KMS-11 (cell line): ENCODE measurements around the gene SLC30A3.

Source experiments
- H2AFZ ChIP-seq: fragments of 200-600 bp; sonication (generic); 2 replicates; pipeline ENCODE4 v1.6.1; 2016; ENCODE audit warnings: antibody characterized with exemption, mixed run types, low read depth
- H3K27ac ChIP-seq: fragments of 200-600 bp; sonication (generic); 2 replicates; pipeline ENCODE4 v1.6.1; 2016; ENCODE audit warnings: mild to moderate bottlenecking, mixed run types
- H3K27me3 ChIP-seq: fragments of 200-600 bp; sonication (generic); 2 replicates; pipeline ENCODE4 v1.6.1; 2017; ENCODE audit warnings: mild to moderate bottlenecking, low read depth, mixed run types, moderate library complexity; ENCODE audit not compliant: insufficient read depth
- H3K36me3 ChIP-seq: fragments of 200-600 bp; sonication (generic); 2 replicates; pipeline ENCODE4 v1.6.1; 2017; ENCODE audit warnings: mild to moderate bottlenecking, mixed run types; ENCODE audit not compliant: insufficient read depth
- H3K4me1 ChIP-seq: fragments of 200-600 bp; sonication (generic); 2 replicates; pipeline ENCODE4 v1.6.1; 2016; ENCODE audit warnings: mild to moderate bottlenecking, low read depth, mixed run types; ENCODE audit not compliant: poor library complexity, severe bottlenecking
- H3K4me2 ChIP-seq: fragments of 200-600 bp; sonication (generic); 2 replicates; pipeline ENCODE4 v1.7.0; 2016; ENCODE audit warnings: mild to moderate bottlenecking, mixed run types
- H3K4me3 ChIP-seq: fragments of 200-600 bp; sonication (generic); IDR thresholded peaks from 2 replicates; pipeline ENCODE4 v1.6.1; 2017; ENCODE audit warnings: low read depth, low read length, mixed read lengths; ENCODE audit not compliant: insufficient read depth
- H3K79me2 ChIP-seq: fragments of 200-600 bp; sonication (generic); 2 replicates; pipeline ENCODE4 v1.6.1; 2016; ENCODE audit warnings: low read depth, mixed run types; ENCODE audit not compliant: insufficient read depth
- H3K9ac ChIP-seq: fragments of 200-600 bp; sonication (generic); 2 replicates; pipeline ENCODE4 v1.6.1; 2016; ENCODE audit warnings: mild to moderate bottlenecking, mixed run types
- H4K20me1 ChIP-seq: fragments of 200-600 bp; sonication (generic); 2 replicates; pipeline ENCODE4 v1.6.1; 2016; ENCODE audit warnings: mild to moderate bottlenecking, mixed run types; ENCODE audit not compliant: insufficient read depth
- TF ChIP-seq, protein P1 (sequence below): fragments of 200-600 bp; sonication (generic); conservative IDR thresholded peaks from 2 replicates; pipeline ENCODE4 v1.6.1; 2017; ENCODE audit warnings: low read depth, mild to moderate bottlenecking, antibody characterized with exemption, low read length, moderate library complexity, mixed read lengths

The SLC30A3 gene, protein sequence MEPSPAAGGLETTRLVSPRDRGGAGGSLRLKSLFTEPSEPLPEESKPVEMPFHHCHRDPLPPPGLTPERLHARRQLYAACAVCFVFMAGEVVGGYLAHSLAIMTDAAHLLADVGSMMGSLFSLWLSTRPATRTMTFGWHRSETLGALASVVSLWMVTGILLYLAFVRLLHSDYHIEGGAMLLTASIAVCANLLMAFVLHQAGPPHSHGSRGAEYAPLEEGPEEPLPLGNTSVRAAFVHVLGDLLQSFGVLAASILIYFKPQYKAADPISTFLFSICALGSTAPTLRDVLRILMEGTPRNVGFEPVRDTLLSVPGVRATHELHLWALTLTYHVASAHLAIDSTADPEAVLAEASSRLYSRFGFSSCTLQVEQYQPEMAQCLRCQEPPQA

DNA sequence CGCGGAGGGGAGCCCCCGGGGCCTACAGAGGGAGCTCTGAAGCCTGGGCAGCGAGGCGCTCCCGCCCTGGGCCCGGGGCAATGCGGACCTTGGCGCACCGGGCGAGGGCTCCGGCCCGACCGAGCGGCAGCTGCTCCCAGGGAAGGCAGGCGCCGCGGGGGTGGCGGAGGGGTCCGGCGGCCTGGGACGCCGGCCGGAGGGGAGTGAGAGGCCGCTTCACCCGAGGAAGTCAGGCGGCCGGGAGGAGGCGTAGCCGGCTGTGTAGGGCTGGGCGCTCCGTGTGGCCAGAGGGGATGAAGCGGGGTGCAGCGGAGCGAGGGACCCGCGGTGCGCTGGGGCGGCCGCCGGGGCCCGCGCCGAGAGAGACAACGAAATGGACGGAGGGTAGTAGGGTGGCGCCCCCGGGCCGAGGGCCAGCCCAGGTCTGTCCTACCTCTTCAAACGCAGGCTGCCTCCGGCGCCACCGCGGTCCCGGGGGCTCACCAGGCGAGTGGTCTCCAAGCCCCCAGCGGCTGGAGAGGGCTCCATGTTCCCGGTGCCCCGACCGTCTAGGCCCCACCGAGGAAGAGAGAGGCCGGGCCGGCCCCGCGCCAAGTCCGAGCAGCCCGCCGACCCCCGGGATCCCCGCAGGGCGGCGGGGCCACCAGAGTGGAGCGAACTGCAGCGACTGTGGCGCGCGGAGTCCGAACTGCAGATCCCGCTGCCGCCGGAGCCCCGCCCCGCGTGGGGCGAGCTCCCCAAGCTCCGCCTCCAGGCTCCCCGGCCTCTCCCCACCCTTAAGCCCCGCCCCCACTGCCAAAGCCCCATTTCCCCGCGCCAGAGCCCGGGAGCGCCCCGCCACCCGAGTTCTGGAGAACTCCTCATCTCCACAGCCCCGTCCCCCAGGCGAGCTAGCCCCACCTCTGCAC, at the start of gene SLC30A3:
TSS of gene SLC30A3 (minus strand) at position 669 of the 908 bp plus-strand sequence. CDS start at position 528, 141 bp downstream.
- Histone ChIP-seq H3K4me3 (peak within 1 kb of the TSS; percentile 1), H3K79me2 (no peaks in the 10 kb centered on the region), H3K4me1 (peaks cover 13% of the 10 kb centered on the region), H3K27me3 (peaks cover 60% of the 10 kb centered on the region), H3K9ac (no peak within 1 kb of the TSS), H3K4me2 (peak within 1 kb of the TSS; percentile 84), H4K20me1 (no peaks in the 10 kb centered on the region), H2AFZ (peak within 1 kb of the TSS; percentile 97), H3K36me3 (no peaks in the 10 kb centered on the region), H3K27ac (no peak within 1 kb of the TSS)
- TF ChIP-seq, protein P1, sequence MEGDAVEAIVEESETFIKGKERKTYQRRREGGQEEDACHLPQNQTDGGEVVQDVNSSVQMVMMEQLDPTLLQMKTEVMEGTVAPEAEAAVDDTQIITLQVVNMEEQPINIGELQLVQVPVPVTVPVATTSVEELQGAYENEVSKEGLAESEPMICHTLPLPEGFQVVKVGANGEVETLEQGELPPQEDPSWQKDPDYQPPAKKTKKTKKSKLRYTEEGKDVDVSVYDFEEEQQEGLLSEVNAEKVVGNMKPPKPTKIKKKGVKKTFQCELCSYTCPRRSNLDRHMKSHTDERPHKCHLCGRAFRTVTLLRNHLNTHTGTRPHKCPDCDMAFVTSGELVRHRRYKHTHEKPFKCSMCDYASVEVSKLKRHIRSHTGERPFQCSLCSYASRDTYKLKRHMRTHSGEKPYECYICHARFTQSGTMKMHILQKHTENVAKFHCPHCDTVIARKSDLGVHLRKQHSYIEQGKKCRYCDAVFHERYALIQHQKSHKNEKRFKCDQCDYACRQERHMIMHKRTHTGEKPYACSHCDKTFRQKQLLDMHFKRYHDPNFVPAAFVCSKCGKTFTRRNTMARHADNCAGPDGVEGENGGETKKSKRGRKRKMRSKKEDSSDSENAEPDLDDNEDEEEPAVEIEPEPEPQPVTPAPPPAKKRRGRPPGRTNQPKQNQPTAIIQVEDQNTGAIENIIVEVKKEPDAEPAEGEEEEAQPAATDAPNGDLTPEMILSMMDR = no peak

DNA sequence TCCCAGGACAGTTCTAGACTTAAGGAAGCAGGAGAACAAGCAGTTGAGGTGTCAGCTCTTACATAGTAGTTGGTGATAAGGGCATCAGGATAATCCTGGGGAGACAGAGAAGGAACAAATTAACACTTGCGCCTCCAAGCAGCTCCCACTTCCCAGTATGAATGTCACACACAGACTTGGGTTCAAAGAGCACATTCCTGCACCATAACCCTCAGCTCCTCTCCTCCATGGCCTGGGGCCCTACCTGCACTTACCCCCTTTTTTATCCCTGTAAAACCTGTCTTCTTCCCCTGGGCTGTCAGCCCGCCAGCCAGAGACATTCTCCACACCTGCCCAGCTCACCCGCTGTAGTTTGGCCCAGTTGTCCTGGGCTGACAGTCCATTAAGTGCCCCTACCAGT, 49.3 kb upstream of the SLC30A3 start:
- no peak overlapping the region for H3K27ac ChIP-seq
- no peak overlapping the region for H3K4me2 ChIP-seq
- no peaks in the 10 kb centered on the region for H3K79me2 ChIP-seq
- H4K20me1 ChIP-seq = no peaks in the 10 kb centered on the region
- H3K36me3 ChIP-seq = no peaks in the 10 kb centered on the region
- H3K9ac ChIP-seq = no peak overlapping the region
- TF ChIP-seq, protein P1 = no peak
- no peaks in the 10 kb centered on the region for H3K4me1 ChIP-seq
- no peaks in the 10 kb centered on the region for H3K27me3 ChIP-seq
- H3K4me3 ChIP-seq = no peak overlapping the region
- no peak overlapping the region for H2AFZ ChIP-seq

GRCh38 chr2:27309651-27310050, 46.8 kb upstream of the SLC30A3 start:
- Histone ChIP-seq H3K4me1 (no peaks in the 10 kb centered on the region), H3K4me3 (no peak overlapping the region), H4K20me1 (no peaks in the 10 kb centered on the region), H2AFZ (no peak overlapping the region), H3K9ac (no peak overlapping the region), H3K79me2 (no peaks in the 10 kb centered on the region), H3K27ac (no peak overlapping the region), H3K4me2 (no peak overlapping the region), H3K27me3 (no peaks in the 10 kb centered on the region), H3K36me3 (no peaks in the 10 kb centered on the region)
- TF ChIP-seq, protein P1 = no peak

GRCh38 chr2:27308359-27308881, 45.6 kb upstream of the SLC30A3 start, which contains the start of gene UCN:
Gene UCN, minus strand, starts transcription at chr2:27308445. Its CDS starts 550 bp downstream, at chr2:27307895.
- H2AFZ ChIP-seq = no peak within 1 kb of the TSS

More at GRCh38 chr2:27308359-27308881, 45.6 kb upstream of the SLC30A3 start, which contains the start of gene UCN:
- Histone ChIP-seq H3K4me1 (no peaks in the 10 kb centered on the region), H3K27ac (no peak within 1 kb of the TSS), H3K4me3 (no peak within 1 kb of the TSS), H3K79me2 (no peaks in the 10 kb centered on the region), H3K36me3 (no peaks in the 10 kb centered on the region), H3K27me3 (no peaks in the 10 kb centered on the region), H3K4me2 (no peak within 1 kb of the TSS), H4K20me1 (no peaks in the 10 kb centered on the region), H3K9ac (no peak within 1 kb of the TSS)
- TF ChIP-seq, protein P1 = no peak
